Femur (tissue), 1 donor: ENCODE measurements around the gene FSCN2.
A peak's percentile ranks its signal among the peaks of the same experiment; 100 is the strongest.

Experiments used
- DNase-seq: peaks from one replicate; pipeline ENCODE4 v3.0.0-alpha.2; 2017

Gene FSCN2

GRCh38 chr17:81540676-81541027 is 12.5 kb downstream of the FSCN2 start:
- DNase-seq: peak; percentile 17

- DNase-seq: peak; percentile 20
Measured at GRCh38 chr17:81541123-81541522, 12.9 kb downstream of the FSCN2 start.

- peak; percentile 16 for DNase-seq
Measured at GRCh38 chr17:81542431-81543338, 14.5 kb downstream of the FSCN2 start.

- peak; percentile 13 for DNase-seq
Measured at GRCh38 chr17:81543339-81543675, 15.1 kb downstream of the FSCN2 start.

GRCh38 chr17:81543756-81544155 is 15.6 kb downstream of the FSCN2 start:
- peak; percentile 15 for DNase-seq

- peak; percentile 17 for DNase-seq
Measured at GRCh38 chr17:81544281-81544974, 16.3 kb downstream of the FSCN2 start.

GRCh38 chr17:81545160-81545949 is 17.2 kb downstream of the FSCN2 start:
- DNase-seq: peak; percentile 19

GRCh38 chr17:81546906-81547613 is 18.9 kb downstream of the FSCN2 start:
- peak; percentile 21 for DNase-seq

GRCh38 chr17:81547614-81547982 is 19.4 kb downstream of the FSCN2 start:
- DNase-seq: peak; percentile 12

- peak; percentile 22 for DNase-seq
Measured at GRCh38 chr17:81549031-81549557, 20.9 kb downstream of the FSCN2 start.

- DNase-seq: peak; percentile 16
Measured at GRCh38 chr17:81549826-81550225, 21.6 kb downstream of the FSCN2 start.

- peak; percentile 15 for DNase-seq
Measured at GRCh38 chr17:81550285-81550684, 22.1 kb downstream of the FSCN2 start.

GRCh38 chr17:81550830-81551457 is 22.8 kb downstream of the FSCN2 start:
- DNase-seq: peak; percentile 24

GRCh38 chr17:81551458-81552243 is 23.5 kb downstream of the FSCN2 start:
- peak; percentile 45 for DNase-seq

GRCh38 chr17:81552244-81553017 is 24.3 kb downstream of the FSCN2 start, which contains the start of gene FAAP100:
Gene FAAP100, minus strand, starts transcription at chr17:81552353. Its CDS starts 23 bp downstream, at chr17:81552330.
- DNase-seq: peak; percentile 86

GRCh38 chr17:81553018-81553615 is 24.9 kb downstream of the FSCN2 start:
- peak; percentile 82 for DNase-seq

GRCh38 chr17:81553616-81554181 is 25.5 kb downstream of the FSCN2 start:
- DNase-seq: peak; percentile 55

- peak; percentile 17 for DNase-seq
Measured at GRCh38 chr17:81556175-81556691, 28.1 kb downstream of the FSCN2 start.

- no peak for DNase-seq
Measured at GRCh38 chr17:81556863-81557262, 28.7 kb downstream of the FSCN2 start.
